H4 (cell line): ENCODE results near the gene CLTA. TPM values are rescaled to one million over a fixed set of nuclear protein-coding genes. Genes with fewer than 3 reads are reported as not detected.

ENCODE experiments used
- DNase-seq: peaks from one replicate; pipeline ENCODE4 v3.0.0-alpha.2; 2015; ENCODE audit warnings: low spot score
- total RNA-seq: library from RNA; depleted of rRNA; stranded (reverse); fragments of >200 nt; shearing (Covaris generic); gene quantifications from 2 replicates; pipeline ENCODE4 v1.2.3, GENCODE V29; 2014

Gene CLTA
- total RNA-seq, 1 experiment from 2014 or later, result 441 TPM

GRCh38 chr9:36188212-36188611, 2.5 kb upstream of the CLTA start:
- no peak for DNase-seq

- no peak for DNase-seq
Observed at GRCh38 chr9:36189976-36190375, 745 bp upstream of the CLTA start.

GRCh38 chr9:36191290-36191645, 547 bp downstream of the CLTA start:
- no peak for DNase-seq

- no peak for DNase-seq
Observed at GRCh38 chr9:36191686-36192085, 965 bp downstream of the CLTA start.

GRCh38 chr9:36192196-36192595, 1.5 kb downstream of the CLTA start:
- no peak for DNase-seq

GRCh38 chr9:36193023-36193422, 2.3 kb downstream of the CLTA start:
- no peak for DNase-seq

- no peak for DNase-seq
Observed at GRCh38 chr9:36194326-36195000, 3.7 kb downstream of the CLTA start.

GRCh38 chr9:36204906-36205547, 14.3 kb downstream of the CLTA start:
- DNase-seq, result no peak

GRCh38 chr9:36207016-36207415, 16.3 kb downstream of the CLTA start:
- DNase-seq, result no peak

GRCh38 chr9:36207546-36208012, 16.9 kb downstream of the CLTA start:
- DNase-seq, result no peak

- DNase-seq, result no peak
Observed at GRCh38 chr9:36208521-36209253, 18.0 kb downstream of the CLTA start.

- no peak for DNase-seq
Observed at GRCh38 chr9:36210722-36211121, 20.0 kb downstream of the CLTA start.

- DNase-seq, result no peak
Observed at GRCh38 chr9:36211510-36211909, 20.8 kb downstream of the CLTA start.

- no peak for DNase-seq
Observed at GRCh38 chr9:36213387-36213786, 22.7 kb downstream of the CLTA start.

GRCh38 chr9:36213989-36214388, 23.3 kb downstream of the CLTA start:
- no peak for DNase-seq

GRCh38 chr9:36214571-36214970, 23.9 kb downstream of the CLTA start:
- DNase-seq, result no peak

- no peak for DNase-seq
Observed at GRCh38 chr9:36217256-36217968, 26.7 kb downstream of the CLTA start.

- no peak for DNase-seq
Observed at GRCh38 chr9:36218011-36218410, 27.3 kb downstream of the CLTA start.

GRCh38 chr9:36218411-36218901, 27.7 kb downstream of the CLTA start:
- DNase-seq, result no peak

GRCh38 chr9:36221667-36222066, 30.9 kb downstream of the CLTA start:
- no peak for DNase-seq

GRCh38 chr9:36222449-36222848, 31.7 kb downstream of the CLTA start:
- no peak for DNase-seq

GRCh38 chr9:36237230-36237629, 46.5 kb downstream of the CLTA start:
- DNase-seq, result no peak
